Suprapubic skin (tissue), 4 donors: ENCODE measurements around the gene PWP1.

Experiments used
- POLR2A ChIP-seq, 2 donors: fragments of 450-650 bp; IDR thresholded peaks; one replicate each; pipeline ENCODE4 v1.6.1; 2017; ENCODE audit warnings: antibody characterized with exemption in 2 of 2, mild to moderate bottlenecking in 2 of 2, moderate library complexity in 2 of 2
- POLR2AphosphoS5 ChIP-seq, 3 donors: sonication (generic); formaldehyde crosslinking; IDR thresholded peaks; one replicate each; pipeline ENCODE4 v1.6.1; 2017; ENCODE audit warnings: antibody characterized with exemption in 3 of 3

GRCh38 chr12:107681836-107682820 lies 3.5 kb upstream of the PWP1 start:
- TF ChIP-seq POLR2A (IDR thresholded peaks at IDR 0.05) (no peak), POLR2AphosphoS5 (IDR thresholded peaks at IDR 0.05) (no peak)
